GM18505 (cell line): ENCODE data around the gene CAST.

Experiments
- ATAC-seq: cut with Tn5 transposase; IDR thresholded peaks from one replicate; pipeline ENCODE4 v1.9.1; 2021; ENCODE audit not compliant: unreplicated experiment
- POLR2A ChIP-seq: IDR thresholded peaks from 4 replicates; pipeline ENCODE4 v1.6.1; 2011; ENCODE audit warnings: borderline replicate concordance; ENCODE audit not compliant: insufficient read depth, insufficient read length; ENCODE audit errors: extremely low read depth

Gene CAST

DNA sequence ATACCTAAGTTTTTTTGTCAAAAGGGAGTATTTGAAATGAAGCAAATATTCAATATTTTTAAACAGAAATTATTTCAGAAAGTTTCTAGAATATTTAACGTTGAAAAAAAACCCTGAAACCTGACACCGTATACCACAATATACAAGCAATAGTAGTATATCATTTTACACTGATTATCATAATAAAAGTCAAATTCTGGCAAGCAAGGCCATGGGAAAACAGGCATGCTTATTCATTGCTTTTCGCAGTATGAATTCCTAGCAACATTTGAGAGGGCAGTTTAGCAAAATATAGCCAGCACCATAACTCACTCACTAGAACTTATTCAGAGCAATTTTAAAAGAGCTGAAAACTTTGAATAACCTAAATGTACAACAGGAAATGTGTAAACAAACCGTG, 99.4 kb downstream of the CAST start:
- TF ChIP-seq POLR2A, result no peak
- ATAC-seq, result no peak

GRCh38 chr5:96763026-96763425, 100.8 kb downstream of the CAST start:
- no peak for ATAC-seq
- TF ChIP-seq POLR2A, result no peak

- no peak for ATAC-seq
- TF ChIP-seq POLR2A, result no peak
Measured at GRCh38 chr5:96765043-96765442, 102.9 kb downstream of the CAST start.

- TF ChIP-seq POLR2A, result no peak
- no peak for ATAC-seq
Measured at GRCh38 chr5:96768708-96769251, 106.6 kb downstream of the CAST start.

DNA sequence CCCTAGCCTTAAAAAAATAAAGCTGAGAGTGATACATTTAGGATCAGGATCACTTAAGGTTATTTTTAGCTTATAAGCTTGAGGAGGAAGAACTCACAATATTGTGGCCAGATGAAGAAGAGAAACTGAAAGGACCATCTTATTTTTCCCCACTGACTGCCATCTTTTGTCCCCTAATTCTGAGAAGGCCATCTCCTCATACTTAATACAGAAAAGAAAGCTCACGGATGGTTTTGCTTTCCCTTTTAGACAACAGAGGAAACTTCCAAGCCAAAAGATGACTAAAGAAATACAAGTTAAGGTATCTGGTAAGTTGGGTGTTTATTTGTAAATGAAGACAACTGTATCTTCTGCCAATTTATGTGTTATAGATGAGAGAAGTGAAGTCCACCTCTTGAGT, 109.2 kb downstream of the CAST start:
- no peak for TF ChIP-seq POLR2A
- ATAC-seq, result no peak

- no peak for ATAC-seq
- no peak for TF ChIP-seq POLR2A
Measured at GRCh38 chr5:96772111-96772510, 109.9 kb downstream of the CAST start.

GRCh38 chr5:96772542-96772941, 110.4 kb downstream of the CAST start:
- ATAC-seq, result no peak
- no peak for TF ChIP-seq POLR2A

DNA sequence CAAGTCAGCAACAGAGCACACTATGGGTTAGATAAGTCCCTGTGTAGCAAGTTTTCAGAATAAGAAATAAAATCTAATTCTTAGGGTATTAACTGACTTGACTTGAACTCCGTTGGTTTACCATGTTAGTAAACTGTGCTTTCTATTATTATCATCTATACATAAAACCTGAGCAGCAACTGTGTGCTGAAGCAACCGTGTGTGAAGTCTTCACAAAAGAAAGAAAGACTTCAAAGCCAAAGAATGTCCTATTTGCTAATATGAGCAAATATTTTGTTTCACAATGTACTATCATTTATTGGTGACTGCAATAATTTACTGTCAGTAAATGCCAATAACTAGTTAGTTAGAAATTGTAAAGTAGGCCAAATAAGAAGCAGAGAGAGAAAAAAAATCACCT, 112.9 kb downstream of the CAST start:
- TF ChIP-seq POLR2A, result no peak
- no peak for ATAC-seq

- no peak for ATAC-seq
Measured at GRCh38 chr5:96775689-96776088, 113.5 kb downstream of the CAST start.

DNA sequence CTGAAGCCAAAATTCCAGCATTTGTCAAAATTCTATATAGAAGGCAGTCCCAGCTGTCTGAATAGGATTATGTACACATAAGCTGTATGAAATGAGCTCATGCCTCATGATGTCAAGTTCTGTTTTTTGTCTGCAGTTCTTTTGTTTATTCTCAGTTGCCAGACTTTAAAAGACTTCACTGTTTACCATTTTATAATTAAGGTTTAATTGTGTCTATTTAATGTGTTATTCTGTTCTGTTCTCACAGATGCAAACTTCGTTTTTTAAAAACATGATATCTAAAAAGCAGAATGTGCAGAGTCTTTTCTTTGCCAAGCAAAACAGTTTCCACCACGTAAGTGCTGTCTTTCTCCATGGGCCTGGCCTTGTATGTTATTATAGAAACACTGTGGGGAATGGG, 114.4 kb downstream of the CAST start:
- no peak for ATAC-seq
- no peak for TF ChIP-seq POLR2A

More at GRCh38 chr5:96775689-96776088, 113.5 kb downstream of the CAST start:
- no peak for TF ChIP-seq POLR2A

- no peak for TF ChIP-seq POLR2A
- ATAC-seq, result no peak
Measured at GRCh38 chr5:96778409-96778808, 116.2 kb downstream of the CAST start.

DNA sequence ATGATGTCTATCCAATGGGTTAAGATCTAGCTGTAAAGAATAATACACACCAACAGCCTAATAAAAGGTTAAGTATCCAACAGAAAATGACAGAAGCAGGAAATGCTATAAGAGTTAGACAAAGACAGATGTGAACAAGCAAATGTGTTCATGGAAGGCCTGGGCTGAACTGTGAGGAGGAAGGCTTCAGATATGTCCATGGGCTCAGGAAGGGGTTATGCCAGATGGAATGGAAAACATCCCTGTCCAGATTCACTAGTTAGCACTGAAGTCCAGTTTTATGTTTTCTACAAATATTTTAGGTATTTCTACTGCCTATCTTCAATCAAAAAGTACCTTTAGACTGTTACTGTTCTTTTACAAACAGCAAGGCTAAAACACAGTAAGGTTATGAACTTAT, 118.5 kb downstream of the CAST start:
- ATAC-seq, result no peak

GRCh38 chr5:96781031-96781971, 119.1 kb downstream of the CAST start:
- ATAC-seq, result no peak
- TF ChIP-seq POLR2A, result no peak

More for the DNA sequence above, 118.5 kb downstream of the CAST start:
- TF ChIP-seq POLR2A, result no peak

- no peak for ATAC-seq
- no peak for TF ChIP-seq POLR2A
Measured at GRCh38 chr5:96783326-96783725, 121.2 kb downstream of the CAST start.
